ENCODE measurements around the gene CDC42EP4. TPM values are rescaled to one million over a fixed set of nuclear protein-coding genes. Genes with fewer than 3 reads are reported as not detected.

Gene CDC42EP4
- total RNA-seq, 4 donors from 2014 or later, result 33.0 to 94.6 (median 69.7) TPM

GRCh38 chr17:73347351-73347750 lies 35.5 kb upstream of the CDC42EP4 start:
- intact Hi-C loops (cut with DNase I; ENCODE audit: low total_unique reads), result no loop called here
- DNase-seq (ENCODE audit: low spot score in 2 of 2), result no peak
- TF ChIP-seq CTCF (IDR thresholded peaks at IDR 0.05), result no peak
- no peak for TF ChIP-seq POLR2A (IDR thresholded peaks at IDR 0.05)
- 35 to 40% methylated on average over 3 to 5 of the region's 5 CpGs for WGBS, 2 donors
- no peak overlapping the region for H3K4me3 ChIP-seq (ENCODE audit: low read depth, poor library complexity, severe bottlenecking)

- 79 to 92% methylated on average over 12 of the region's 12 CpGs for WGBS, 2 donors
- DNase-seq (ENCODE audit: low spot score in 2 of 2), result no peak
- TF ChIP-seq CTCF (IDR thresholded peaks at IDR 0.05), result no peak
- no peak for TF ChIP-seq POLR2A (IDR thresholded peaks at IDR 0.05)
- no peak overlapping the region for H3K4me3 ChIP-seq (ENCODE audit: low read depth, poor library complexity, severe bottlenecking)
- intact Hi-C loops (cut with DNase I; ENCODE audit: low total_unique reads), result no loop called here
These were observed 34.8 kb upstream of the CDC42EP4 start for GRCh38 chr17:73346501-73347162.

- no peak for DNase-seq (ENCODE audit: low spot score in 2 of 2)
- intact Hi-C loops (cut with DNase I; ENCODE audit: low total_unique reads), result no loop called here
- 57 to 60% methylated on average over 6 to 9 of the region's 11 CpGs for WGBS, 2 donors
These were observed 32.1 kb upstream of the CDC42EP4 start for GRCh38 chr17:73343739-73344454.

GRCh38 chr17:73343168-73343634 lies 31.4 kb upstream of the CDC42EP4 start:
- no peak for DNase-seq (ENCODE audit: low spot score in 2 of 2)
- WGBS, 2 donors, result 57 to 84% methylated on average over 17 of the region's 17 CpGs
- H3K4me3 ChIP-seq (ENCODE audit: low read depth, poor library complexity, severe bottlenecking), result no peak overlapping the region
- TF ChIP-seq POLR2A (IDR thresholded peaks at IDR 0.05), result no peak
- TF ChIP-seq CTCF (IDR thresholded peaks at IDR 0.05), result no peak
- intact Hi-C loops (cut with DNase I; ENCODE audit: low total_unique reads), result no loop called here

More at GRCh38 chr17:73343739-73344454, 32.1 kb upstream of the CDC42EP4 start:
- TF ChIP-seq POLR2A (IDR thresholded peaks at IDR 0.05) (no peak), CTCF (IDR thresholded peaks at IDR 0.05) (no peak)
- H3K4me3 ChIP-seq (ENCODE audit: low read depth, poor library complexity, severe bottlenecking), result no peak overlapping the region

GRCh38 chr17:73342541-73343167 lies 30.9 kb upstream of the CDC42EP4 start:
- WGBS, 2 donors, result 40 to 58% methylated on average over 7 of the region's 7 CpGs
- DNase-seq (ENCODE audit: low spot score in 2 of 2), result no peak
- TF ChIP-seq CTCF (IDR thresholded peaks at IDR 0.05), result no peak
- TF ChIP-seq POLR2A (IDR thresholded peaks at IDR 0.05), result no peak
- no peak overlapping the region for H3K4me3 ChIP-seq (ENCODE audit: low read depth, poor library complexity, severe bottlenecking)
- intact Hi-C loops (cut with DNase I; ENCODE audit: low total_unique reads), result no loop called here
